Testis (tissue), 2 donors: ENCODE measurements around the gene TBL2.

ENCODE experiments used
- CTCF ChIP-seq, 3 experiments: fragments of 450-650 bp in 2 of 3; fragments of 200-600 bp in 1 of 3; sonication (generic) in 1 of 3; IDR thresholded peaks; one replicate each; pipeline ENCODE4 v1.5.1; 2016 to 2019; ENCODE audit warnings: antibody characterized with exemption in 3 of 3, mild to moderate bottlenecking in 2 of 3, moderate library complexity in 1 of 3
- POLR2A ChIP-seq: fragments of 450-650 bp; IDR thresholded peaks from one replicate; pipeline ENCODE4 v1.6.1; 2017; ENCODE audit warnings: antibody characterized with exemption, mild to moderate bottlenecking, moderate library complexity

GRCh38 chr7:73570521-73570920, 7.9 kb downstream of the TBL2 start:
- TF ChIP-seq CTCF (IDR thresholded peaks at IDR 0.05) (no peak), POLR2A (no peak)
